GM19468 (cell line): Measurements from ENCODE around the gene RNF150.
"Not testable (repeated sequence)": the region's sequence is repeated elsewhere in the genome, so short reads cannot be mapped to it uniquely, and the experiment has no call there.

Experiments
- ATAC-seq: cut with Tn5 transposase; IDR thresholded peaks from one replicate; pipeline ENCODE4 v1.9.1; 2021; ENCODE audit warnings: mild to moderate bottlenecking, moderate library complexity, moderate number of reproducible peaks; ENCODE audit not compliant: unreplicated experiment; ENCODE audit errors: extremely low read depth

RNF150 gene

GRCh38 chr4:141133146-141133998, at the start of gene RNF150:
TSS of gene RNF150 (minus strand) at chr4:141133469.
- peak; percentile 35 for ATAC-seq

- ATAC-seq = no peak
These were observed 47.9 kb upstream of the RNF150 start for GRCh38 chr4:141180991-141181761.

GRCh38 chr4:141179474-141180373, 46.5 kb upstream of the RNF150 start:
- ATAC-seq = no peak

DNA sequence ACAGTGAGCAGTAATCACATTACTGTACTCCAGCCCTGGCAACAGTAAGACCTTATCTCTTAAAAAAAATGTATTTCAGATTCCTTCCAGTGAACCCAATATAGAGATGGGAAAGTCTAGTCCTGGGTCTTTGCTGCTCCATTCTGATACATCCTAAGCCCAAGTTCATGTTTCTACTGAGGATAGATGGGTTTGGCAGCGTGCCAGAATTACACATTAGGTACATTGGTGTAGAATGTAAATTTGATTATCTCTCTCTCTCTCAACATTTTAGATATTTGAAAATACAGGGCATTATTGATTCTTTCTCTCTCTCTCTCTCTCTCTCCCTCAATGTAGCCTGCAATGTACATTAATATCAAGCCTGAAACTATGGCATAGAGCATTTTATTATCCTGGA, 43.9 kb upstream of the RNF150 start:
- ATAC-seq = no peak

DNA sequence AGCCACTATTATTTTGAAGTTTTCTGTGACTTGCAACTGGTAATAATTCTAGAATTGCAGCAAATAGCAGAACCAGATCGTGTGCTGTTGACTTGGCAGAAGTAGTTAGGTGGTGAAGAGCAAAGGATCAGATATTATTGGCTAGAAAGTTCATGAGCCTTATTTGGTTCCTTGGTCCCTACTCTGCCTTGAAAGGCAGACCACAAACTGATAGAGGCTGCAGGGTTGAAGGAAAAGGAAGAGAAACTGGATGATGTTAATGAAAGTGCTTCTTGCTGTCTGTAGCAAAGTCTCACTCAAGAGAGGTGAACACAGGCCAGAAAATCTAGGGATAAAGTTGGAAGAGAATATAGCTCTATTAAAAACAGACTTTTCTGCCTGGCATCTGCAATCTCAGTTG, 41.2 kb upstream of the RNF150 start:
- ATAC-seq = no peak

- ATAC-seq = no peak
These were observed 37.4 kb upstream of the RNF150 start for GRCh38 chr4:141170671-141171070.

- no peak for ATAC-seq
These were observed 36.1 kb upstream of the RNF150 start for GRCh38 chr4:141169391-141169790.

DNA sequence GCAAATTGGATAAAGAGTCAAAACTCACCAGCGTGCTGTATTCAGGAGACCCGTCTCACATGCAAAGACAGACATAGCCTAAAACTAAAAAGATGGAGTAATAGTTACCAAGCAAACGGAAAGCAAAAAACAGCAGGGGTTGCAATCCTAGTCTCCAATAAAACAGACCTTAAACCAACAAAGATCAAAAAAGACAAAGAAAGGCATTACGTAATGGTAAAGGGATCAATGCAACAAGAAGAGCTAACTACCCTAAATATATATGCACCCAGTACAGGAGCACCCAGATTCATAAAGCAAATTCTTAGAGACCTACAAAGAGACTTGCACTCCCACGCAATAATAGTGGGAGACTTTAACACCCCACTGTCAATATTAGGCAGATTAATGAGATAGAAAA, 31.7 kb upstream of the RNF150 start:
- not testable (repeated sequence) for ATAC-seq

DNA sequence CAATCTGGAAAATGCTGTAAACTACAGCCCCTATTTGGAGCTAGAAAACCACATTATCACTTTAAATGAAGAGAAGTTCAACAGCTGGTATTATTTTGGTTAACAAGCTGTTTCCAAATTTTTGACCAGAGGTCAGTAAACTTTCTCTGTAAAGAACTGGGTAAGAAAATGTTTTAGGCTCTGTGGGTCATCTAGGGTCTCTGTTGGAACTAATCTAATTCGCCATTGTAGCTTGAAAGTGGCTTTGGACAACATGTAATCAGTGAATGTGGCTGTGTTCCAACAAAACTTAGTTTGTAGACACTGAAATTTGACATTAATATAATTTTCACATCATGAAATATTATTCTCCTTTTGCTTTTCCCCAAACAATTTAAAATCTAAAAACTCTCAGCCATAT, 25.8 kb upstream of the RNF150 start:
- no peak for ATAC-seq

DNA sequence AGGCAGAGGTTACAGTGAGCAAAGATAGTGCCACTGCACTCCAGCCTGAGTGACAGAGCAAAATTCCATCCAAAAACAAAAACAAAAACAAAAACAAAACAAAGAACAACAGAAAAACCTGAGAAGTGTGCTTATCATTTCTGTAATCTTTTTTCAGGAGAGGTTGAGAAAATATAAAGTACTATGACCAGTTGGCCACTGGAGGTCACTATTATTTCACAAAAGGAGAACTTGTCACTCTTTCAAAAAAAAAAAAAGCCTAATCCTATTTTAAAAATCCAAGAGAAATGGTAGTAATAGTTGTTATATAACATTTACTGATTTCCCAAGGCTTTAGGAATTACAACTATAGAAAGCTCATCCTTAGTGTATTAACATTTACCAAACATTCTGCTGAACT, 24.9 kb upstream of the RNF150 start:
- no peak for ATAC-seq

GRCh38 chr4:141155586-141155985, 22.3 kb upstream of the RNF150 start:
- ATAC-seq = no peak

- no peak for ATAC-seq
These were observed 21.5 kb upstream of the RNF150 start for GRCh38 chr4:141154725-141155124.

DNA sequence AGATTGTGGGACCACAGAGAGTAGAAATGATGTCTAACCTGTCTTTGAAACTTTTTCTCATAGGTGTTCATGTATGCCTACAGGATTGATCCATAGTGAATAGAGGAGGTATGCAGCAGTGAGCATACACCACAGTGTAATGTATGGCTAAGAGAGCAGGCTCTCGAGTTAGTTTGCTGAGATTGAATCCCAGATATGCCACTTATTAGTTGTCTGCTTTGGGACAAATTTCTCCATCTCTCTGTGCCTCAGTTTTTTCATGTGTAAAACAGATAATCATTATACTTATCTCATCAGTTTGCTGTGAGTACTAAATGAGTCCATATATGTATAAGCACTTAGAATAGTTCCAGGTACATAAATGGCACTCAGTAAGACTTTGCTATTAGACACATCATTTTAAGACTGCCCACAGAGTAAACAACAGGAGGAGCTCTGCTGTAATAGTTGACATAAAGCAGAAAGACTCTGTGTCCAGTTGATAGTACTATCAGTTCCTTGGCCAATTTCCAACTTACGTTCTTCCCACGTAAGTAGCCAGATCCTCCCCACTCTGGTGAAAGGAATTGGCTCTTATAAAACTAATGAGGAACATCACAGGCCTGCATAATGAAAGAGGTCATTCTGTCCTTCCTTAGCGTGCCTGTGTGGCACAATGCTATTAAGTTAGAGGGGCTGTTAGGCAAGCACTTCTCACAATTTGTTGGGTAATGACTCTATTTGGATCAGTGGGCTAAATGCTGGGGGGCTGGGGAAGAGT, 20.7 kb upstream of the RNF150 start:
- ATAC-seq = no peak

- no peak for ATAC-seq
These were observed 10.9 kb upstream of the RNF150 start for GRCh38 chr4:141144207-141144606.

GRCh38 chr4:141142423-141142822, 9.2 kb upstream of the RNF150 start:
- ATAC-seq = no peak

- no peak for ATAC-seq
These were observed 7.3 kb upstream of the RNF150 start for GRCh38 chr4:141140391-141141200.

DNA sequence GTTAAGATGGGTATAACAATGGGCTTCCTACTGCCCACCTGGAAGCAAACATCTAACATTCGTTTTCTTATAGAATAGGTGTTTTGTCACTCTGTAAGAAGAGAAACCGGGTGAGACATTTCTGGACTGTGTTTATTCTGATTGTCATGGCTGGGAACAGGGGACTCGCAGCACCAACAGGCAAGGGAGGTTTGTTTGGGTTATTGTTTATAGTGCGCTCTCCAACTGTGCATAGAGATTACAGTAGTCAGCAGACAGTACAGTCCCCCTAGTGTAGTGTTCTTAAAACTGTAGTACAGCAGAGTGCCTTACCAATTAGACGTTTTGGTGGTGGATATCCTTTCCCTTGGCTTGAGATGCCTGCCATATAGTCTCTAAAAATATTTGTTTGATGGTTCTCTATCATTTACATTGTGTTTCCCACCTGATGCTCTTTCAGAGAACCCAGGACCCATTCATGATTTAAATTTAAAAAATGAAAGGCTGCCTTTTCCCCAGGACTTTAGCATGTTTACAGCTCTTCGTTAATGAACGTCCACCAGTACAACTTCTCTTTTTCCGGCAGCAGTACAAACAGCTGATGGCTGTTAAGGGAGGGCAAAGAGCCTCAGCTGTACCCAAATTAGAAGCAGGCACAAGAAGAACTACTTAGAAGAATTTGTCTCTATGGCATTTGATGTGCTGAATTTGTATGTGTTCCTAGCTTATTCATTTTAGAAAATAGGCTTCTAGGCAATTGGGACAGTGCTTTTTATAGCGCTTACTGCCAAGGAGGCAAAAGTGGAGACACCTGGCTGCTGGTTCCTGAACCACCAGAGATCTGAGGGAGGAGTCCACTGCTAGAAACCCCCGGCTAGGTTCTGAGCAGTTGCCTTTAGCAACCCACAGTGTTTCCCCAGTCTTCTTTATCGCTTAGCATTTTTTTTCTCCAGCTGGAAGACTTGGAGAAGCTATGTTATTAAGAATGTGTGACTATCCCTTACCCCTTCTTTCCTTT, 1.0 kb upstream of the RNF150 start:
- ATAC-seq = no peak

DNA sequence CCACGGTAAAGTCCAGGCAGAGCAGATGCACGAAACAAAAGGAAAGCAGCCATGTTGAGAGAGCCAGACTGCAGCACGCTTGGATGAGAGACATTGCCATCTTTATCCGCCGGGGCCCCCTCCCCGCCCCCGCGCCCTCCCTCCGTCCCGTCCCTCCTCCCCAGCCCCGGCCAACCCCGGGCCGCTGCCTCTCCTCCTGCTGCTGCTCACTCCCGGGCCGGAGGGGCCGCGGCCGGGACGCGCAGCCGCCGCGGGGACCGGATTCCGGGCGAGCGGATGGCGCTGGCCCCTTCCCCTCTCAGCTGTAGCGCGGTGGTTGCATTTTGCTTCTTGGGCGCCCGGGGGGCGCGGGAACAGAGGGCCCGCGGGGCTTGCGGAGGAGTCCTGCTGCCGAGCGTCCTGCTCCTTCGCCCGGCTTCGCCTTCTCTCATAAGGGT, 542 bp downstream of the RNF150 start:
- no peak for ATAC-seq
